NOMO-1 treated with dmso at 0.1 percent for 144 hours (cell line): ENCODE measurements around the gene TRIM41.
"Not testable (repeated sequence)": the region's sequence is repeated elsewhere in the genome, so short reads cannot be mapped to it uniquely, and the experiment has no call there.

Experiments
- DNase-seq: peaks from one replicate; lab custom pipeline; 2025; ENCODE audit not compliant: unreplicated experiment; lab: John Stamatoyannopoulos, UW

Gene TRIM41

DNA sequence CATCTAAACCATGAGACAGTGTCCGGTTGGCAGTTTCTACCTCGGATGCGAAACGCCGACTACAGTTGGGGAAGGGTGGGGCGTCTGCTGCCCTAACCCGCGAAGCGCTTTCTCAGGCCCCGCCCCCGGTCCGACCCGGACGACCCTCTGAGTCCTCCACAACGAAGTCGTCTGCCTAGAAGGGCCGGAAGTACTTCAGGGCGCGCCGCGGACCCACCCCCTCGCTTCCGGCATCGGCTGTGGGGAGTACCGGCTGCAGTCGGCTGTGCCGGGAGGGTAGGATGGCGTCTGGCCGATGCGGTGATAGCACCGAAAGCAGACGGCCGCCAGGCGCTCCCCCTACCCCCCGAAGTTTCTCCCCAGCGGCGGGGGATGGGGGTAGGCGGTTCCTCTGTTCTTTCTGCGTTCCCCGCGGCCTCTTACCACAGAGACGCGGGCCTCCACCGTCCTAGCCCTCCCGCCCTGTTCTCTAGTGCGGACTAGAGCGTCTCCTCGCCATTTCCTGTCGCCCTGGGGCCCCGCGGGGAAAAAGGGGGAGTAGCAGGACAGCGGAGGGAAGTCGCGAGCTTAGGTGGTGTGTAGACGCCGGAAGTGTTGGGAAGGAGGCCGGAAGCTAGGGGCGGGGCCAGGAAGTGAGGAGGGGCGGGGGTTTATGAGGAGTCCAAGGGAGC, at the start of gene TRIM41:
TSS of gene TRIM41 (plus strand) at position 224 of the 671 bp plus-strand sequence. CDS start 719 bp downstream, outside the sequence.
- no peak for DNase-seq

- no peak for DNase-seq
These were observed 49.4 kb upstream of the TRIM41 start for GRCh38 chr5:181173420-181174342.

DNA sequence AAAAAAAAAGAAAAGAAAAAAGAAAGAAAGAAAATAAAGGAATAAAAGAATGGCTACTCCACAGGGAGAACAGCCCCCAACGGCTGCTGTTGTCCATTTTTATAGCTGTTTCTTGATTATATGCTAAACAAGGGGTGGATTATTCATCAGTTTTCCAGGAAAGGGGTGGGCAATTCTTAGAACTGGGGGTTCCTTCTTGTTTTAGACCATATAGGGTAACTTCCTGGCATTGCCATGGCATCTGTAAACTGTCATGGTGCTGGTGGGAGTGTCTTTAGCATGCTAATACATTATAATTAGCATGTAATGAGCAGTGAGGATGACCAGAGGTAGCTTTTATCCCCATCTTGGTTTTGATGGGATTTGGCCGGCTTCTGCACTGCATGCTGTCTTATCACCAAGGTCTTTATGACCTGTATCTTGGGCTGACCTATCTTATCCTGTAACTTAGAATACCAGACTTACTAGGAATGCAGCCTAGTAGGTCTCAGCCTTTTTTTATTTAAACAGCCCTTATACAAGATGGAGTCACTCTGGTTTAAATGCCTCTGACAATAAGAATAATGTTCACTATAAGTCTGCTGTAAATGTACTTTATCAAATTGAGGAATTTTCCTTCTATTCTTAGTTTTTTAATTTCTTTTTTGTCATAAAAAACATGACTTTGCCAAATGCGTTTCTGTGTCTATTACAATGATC, 46.7 kb upstream of the TRIM41 start:
- DNase-seq = no peak

GRCh38 chr5:181177559-181177958, 45.5 kb upstream of the TRIM41 start:
- DNase-seq = not testable (repeated sequence)

DNA sequence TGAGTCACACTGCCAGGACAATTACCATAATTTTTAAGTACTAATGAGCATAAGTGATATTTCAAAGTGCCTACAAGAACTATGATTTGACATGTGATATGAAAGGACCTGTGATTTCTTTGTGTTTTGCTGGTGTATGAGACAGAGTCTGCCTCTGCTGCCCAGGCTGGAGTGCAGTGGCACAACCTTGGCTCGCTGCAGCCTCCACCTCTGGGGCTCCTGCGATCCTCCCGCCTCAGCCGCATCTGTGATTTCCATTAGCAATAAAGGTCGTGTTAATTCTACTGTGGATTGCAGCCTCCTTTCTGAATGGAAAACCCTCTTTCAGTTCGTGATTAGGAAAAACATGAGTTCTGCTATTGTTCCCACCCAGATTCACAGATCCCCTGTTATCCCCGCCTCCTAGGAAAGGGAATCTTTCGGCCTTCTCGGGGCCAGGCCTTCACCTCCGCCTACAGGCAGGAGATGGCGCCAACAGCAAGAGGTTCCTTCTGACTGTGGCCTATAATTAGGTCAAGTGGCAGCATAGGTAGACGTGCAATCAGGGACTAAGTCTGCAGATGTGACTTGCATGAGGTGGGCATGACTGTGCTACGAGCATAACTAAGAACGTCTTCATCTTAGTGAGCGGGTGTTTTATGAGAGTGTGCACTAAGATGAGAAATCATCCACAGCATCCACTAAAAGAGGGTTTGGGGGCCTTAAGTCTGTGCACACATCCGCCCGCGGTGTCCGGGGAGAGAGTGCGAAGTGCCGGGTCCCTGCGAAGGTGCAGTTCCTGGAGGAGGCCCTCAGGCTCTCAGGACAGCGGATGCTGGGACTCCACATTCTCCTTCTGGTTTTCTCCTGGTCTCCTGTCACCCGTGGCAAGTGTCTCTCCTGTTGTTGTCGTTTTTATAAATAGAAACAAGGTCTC, 41.2 kb upstream of the TRIM41 start:
- DNase-seq = no peak

GRCh38 chr5:181182651-181183050, 40.4 kb upstream of the TRIM41 start:
- DNase-seq = no peak

DNA sequence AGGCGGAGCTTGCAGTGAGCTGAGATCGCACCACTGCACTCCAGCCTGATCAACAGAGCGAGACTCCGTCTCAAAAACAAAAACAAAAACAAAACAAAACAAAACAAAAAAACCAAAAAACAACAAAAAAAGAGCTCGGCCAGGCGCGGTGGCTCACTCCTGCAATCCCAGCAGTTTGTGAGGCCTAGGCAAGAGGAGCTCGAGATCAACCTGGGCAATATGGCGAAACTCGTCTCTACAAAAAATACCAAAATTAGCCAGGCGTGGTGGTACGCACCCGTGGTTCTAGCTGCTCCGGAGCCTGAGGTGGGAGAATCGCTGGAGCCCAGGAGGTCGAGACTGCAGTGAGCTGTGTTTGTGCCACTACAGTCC, 38.2 kb upstream of the TRIM41 start:
- DNase-seq = no peak

DNA sequence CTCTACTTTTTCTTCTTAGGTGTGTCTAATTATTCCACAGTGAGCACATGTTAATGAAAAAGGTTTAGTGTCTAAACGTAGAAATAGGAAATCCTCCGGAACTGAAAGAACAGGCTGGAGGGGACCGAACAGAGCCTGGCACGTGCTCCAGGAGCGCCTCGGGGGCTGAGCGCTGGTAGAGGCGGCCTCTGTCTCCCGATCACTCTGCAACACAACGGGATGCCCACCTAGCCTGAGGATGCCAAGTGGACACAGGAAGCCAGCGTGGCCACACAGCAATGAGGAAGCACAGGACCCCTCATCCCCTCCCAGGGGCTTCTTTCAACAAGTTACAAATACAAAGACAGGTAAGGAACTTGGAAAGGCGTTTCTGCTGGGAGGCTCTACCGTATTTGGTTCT, 37.5 kb upstream of the TRIM41 start:
- DNase-seq = no peak

DNA sequence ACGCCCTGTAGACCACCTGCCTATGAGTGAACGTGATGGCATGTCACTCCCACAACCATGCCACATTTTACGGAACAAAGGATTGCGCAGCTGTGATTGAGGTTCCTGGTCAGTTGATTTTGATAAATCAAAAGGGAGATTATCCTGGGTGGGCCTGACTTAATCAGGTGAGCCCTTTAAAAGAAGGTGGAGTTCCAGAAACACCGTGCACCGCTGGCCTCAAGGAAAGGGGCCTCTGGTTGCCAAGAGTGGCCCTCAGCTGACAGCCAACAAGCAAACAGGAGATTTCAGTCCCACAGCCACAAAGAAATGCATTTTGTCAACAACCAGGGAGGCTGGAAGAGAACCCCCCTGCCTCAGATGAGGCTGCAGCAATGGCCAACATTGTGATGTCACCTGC, 37.1 kb upstream of the TRIM41 start:
- no peak for DNase-seq

- no peak for DNase-seq
These were observed 36.0 kb upstream of the TRIM41 start for GRCh38 chr5:181186986-181187499.

GRCh38 chr5:181187500-181188213, 35.4 kb upstream of the TRIM41 start:
- no peak for DNase-seq

DNA sequence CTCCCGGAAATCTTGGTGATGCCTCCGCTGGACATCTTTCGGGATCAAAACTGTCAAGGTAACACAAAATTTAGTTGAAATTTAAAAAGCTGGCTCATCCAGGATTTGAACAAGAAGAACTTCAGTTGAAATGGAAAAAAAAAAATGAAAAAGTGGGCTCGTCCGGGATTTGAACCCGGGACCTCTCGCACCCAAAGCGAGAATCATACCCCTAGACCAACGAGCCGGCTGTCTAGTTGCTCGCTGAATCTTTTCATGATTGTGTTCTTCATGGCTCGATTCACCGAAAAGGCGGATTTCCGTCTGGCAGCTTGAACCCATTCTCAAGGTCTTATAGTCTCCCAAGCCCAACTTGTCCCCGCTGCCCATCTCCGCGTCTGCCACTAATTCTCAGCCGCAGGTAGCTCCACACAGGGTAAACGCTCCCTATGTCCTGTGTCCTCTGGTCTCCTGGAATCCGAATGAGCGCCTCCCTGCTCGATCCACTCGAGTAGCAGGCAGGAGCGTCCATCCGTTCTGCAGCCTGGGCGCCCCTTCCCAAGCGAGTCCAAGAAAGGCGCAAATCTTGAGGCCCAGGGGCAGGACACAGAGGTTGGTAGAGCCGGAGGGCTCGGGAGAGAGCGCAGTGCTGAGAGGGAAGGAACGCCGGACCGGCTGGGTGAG, 34.2 kb upstream of the TRIM41 start:
- DNase-seq = no peak

GRCh38 chr5:181189363-181189961, 33.6 kb upstream of the TRIM41 start:
- no peak for DNase-seq

DNA sequence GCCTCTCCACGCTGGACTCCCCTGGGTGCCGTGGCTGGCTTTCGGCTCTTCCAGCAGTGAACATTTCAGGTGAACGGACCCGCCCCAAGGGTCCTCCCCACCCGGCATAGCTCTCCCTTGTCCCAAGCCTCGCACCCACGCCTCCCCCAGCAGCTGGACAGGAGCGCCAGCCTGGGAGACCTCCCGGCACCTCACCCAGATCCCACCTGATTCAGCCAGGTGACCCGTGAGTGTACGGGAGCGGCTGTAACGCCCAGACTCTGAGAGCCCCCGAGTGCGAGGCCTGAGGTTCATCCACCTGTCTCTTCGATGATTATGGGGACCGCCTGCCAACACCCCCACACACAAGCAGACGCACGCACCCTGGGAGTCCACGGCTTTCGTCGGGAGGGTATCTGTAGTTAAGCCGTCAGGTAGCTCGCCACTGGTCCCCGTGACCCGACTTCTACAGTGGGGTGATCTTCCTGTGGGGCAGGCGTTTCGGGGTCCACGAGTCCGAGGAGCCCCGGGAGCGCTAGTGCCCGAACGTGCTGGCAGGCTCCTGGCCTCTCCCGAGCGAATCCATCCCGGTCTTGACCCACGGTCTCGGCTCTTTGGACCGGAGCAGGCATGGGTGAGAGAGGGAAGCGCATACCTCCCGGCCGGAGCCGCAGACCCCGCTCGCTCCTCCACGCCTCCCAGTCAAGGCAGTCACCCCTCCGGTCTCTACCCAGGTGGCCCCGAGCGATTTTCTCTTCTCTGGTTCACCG, 32.9 kb upstream of the TRIM41 start:
- no peak for DNase-seq

- DNase-seq = no peak
These were observed 32.2 kb upstream of the TRIM41 start for GRCh38 chr5:181190711-181191525.

DNA sequence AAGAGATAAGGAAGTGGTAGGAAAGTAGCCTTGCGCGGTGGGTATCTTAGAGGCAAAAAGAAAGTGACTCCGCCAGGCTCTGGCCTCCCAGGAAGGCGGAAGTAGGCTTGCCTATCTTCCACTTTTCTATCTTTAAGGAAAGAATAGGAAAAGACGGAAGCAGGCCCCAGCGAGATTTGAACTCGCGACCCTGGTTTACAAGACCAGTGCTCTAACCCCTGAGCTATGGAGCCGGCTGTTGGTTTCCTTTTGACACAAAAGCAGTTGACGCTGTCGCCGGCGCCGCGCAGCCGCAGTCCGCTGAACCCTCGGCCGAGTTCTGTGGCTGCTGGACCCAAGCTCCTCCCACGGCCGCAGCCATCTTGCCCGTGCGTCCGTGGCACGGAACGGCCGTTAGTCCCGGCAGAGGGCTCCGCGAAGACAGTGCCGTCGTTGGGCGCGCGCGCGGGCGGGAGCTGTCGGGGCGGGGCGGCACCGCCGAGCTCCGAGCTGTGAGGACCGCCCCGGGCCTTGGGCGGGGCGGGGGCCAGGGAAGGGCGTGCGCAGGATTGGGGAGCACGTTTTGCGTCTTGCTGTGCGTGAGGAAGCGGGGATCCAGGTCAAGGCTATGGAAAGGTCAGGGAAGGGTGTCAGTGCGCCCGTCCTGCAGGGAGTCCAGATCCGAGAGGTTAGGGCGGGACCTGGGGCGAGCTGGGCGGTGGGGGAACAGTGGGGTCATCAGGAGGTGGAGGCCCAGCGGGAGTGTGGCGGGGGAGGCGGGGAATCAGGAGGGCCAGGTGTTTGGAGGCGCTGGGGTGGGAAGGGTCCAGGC, 31.4 kb upstream of the TRIM41 start:
- DNase-seq = no peak
